ENCODE data around the gene RNF217. TPM values are rescaled to one million over a fixed set of nuclear protein-coding genes. Genes with fewer than 3 reads are reported as not detected.

Gene RNF217
- polyA plus RNA-seq, 1 donor (not counting 4 experiments of a cell fraction or from before 2014, with no cell fraction given), result 44.0 TPM

GRCh38 chr6:124962639-124963415 is 590 bp downstream of the RNF217 start:
- dilution Hi-C loops (cut with MboI; ENCODE audit: extremely low pct_ligation_motif_present, low sequenced_read_pairs), result no loop called here
- H3K9me1 ChIP-seq (ENCODE audit: control insufficient read depth, extremely low read depth, insufficient read depth, low read length), result no peaks in the 10 kb centered on the region
- H2AFZ ChIP-seq (ENCODE audit: control insufficient read depth, low read length), result peak overlapping the region; percentile 44
- peak overlapping the region; percentile 95 for H3K27ac ChIP-seq (ENCODE audit: control insufficient read depth, insufficient read depth, low read length)
- H3K4me3 ChIP-seq (ENCODE audit: control insufficient read depth in 2 of 3, extremely low read depth in 1 of 3, insufficient read depth in 2 of 3, low read depth in 1 of 3, low read length in 3 of 3), result peak overlapping the region; percentile 76 to 97 (median 87)
- peaks cover 4% of the 10 kb centered on the region for H4K20me1 ChIP-seq (ENCODE audit: control insufficient read depth, extremely low read depth, insufficient read depth, low read length)
- FAIRE-seq (no peak), DNase-seq (ENCODE audit: low read depth, low spot score) (no peak)
- TF ChIP-seq EZH2 (IDR thresholded peaks at IDR 0.05; ENCODE audit: low read length), result no peak
- TF ChIP-seq CTCF (optimal IDR thresholded peaks at IDR 0.05 in 1 of 3, IDR thresholded peaks at IDR 0.05 in 1 of 3, conservative IDR thresholded peaks at IDR 0.05 in 1 of 3; ENCODE audit: extremely low read depth in 1 of 3, insufficient read depth in 2 of 3, low read length in 3 of 3), result peak in 1 of 3 experiments; percentile 36
- peak overlapping the region; percentile 83 for H3K4me2 ChIP-seq (ENCODE audit: control insufficient read depth, extremely low read depth, insufficient read depth, low read depth, low read length)
- H3K4me1 ChIP-seq (ENCODE audit: control insufficient read depth, extremely low read depth, insufficient read depth, low read length), result peaks cover 32% of the 10 kb centered on the region
- H3K9ac ChIP-seq (ENCODE audit: control insufficient read depth, extremely low read depth, insufficient read depth, low read length), result peak overlapping the region; percentile 95
- H3K36me3 ChIP-seq (ENCODE audit: control insufficient read depth in 2 of 2, extremely low read depth in 1 of 2, insufficient read depth in 2 of 2, low read length in 2 of 2), result peaks cover 0 to 9% of the 10 kb centered on the region in 2 experiments
- H3K9me3 ChIP-seq (ENCODE audit: control insufficient read depth, low read depth, low read length), result no peaks in the 10 kb centered on the region
- H3K27me3 ChIP-seq (ENCODE audit: control insufficient read depth, extremely low read depth, insufficient read depth, low read length), result no peaks in the 10 kb centered on the region
- peaks cover 51% of the 10 kb centered on the region for H3K79me2 ChIP-seq (ENCODE audit: control insufficient read depth, insufficient read depth, low read length)

- Histone ChIP-seq H3K9me1 (ENCODE audit: control insufficient read depth, extremely low read depth, insufficient read depth, low read length) (no peaks in the 10 kb centered on the region), H3K9me3 (ENCODE audit: control insufficient read depth, low read depth, low read length) (no peaks in the 10 kb centered on the region), H4K20me1 (ENCODE audit: control insufficient read depth, extremely low read depth, insufficient read depth, low read length) (peaks cover 4% of the 10 kb centered on the region), H3K27ac (ENCODE audit: control insufficient read depth, insufficient read depth, low read length) (peak overlapping the region; percentile 95), H3K4me2 (ENCODE audit: control insufficient read depth, extremely low read depth, insufficient read depth, low read depth, low read length) (peak overlapping the region; percentile 83), H3K9ac (ENCODE audit: control insufficient read depth, extremely low read depth, insufficient read depth, low read length) (peak overlapping the region; percentile 95), H3K4me3 (ENCODE audit: control insufficient read depth in 2 of 3, extremely low read depth in 1 of 3, insufficient read depth in 2 of 3, low read depth in 1 of 3, low read length in 3 of 3) (peak overlapping the region; percentile 76 to 97 (median 87)), H2AFZ (ENCODE audit: control insufficient read depth, low read length) (peak overlapping the region; percentile 44), H3K27me3 (ENCODE audit: control insufficient read depth, extremely low read depth, insufficient read depth, low read length) (no peaks in the 10 kb centered on the region), H3K79me2 (ENCODE audit: control insufficient read depth, insufficient read depth, low read length) (peaks cover 57% of the 10 kb centered on the region), H3K36me3 (ENCODE audit: control insufficient read depth in 2 of 2, extremely low read depth in 1 of 2, insufficient read depth in 2 of 2, low read length in 2 of 2) (peaks cover 2 to 9% of the 10 kb centered on the region in 2 experiments), H3K4me1 (ENCODE audit: control insufficient read depth, extremely low read depth, insufficient read depth, low read length) (peaks cover 33% of the 10 kb centered on the region)
- dilution Hi-C loops (cut with MboI; ENCODE audit: extremely low pct_ligation_motif_present, low sequenced_read_pairs), result no loop called here
- TF ChIP-seq CTCF (optimal IDR thresholded peaks at IDR 0.05 in 1 of 3, IDR thresholded peaks at IDR 0.05 in 1 of 3, conservative IDR thresholded peaks at IDR 0.05 in 1 of 3; ENCODE audit: extremely low read depth in 1 of 3, insufficient read depth in 2 of 3, low read length in 3 of 3) (no peak), EZH2 (IDR thresholded peaks at IDR 0.05; ENCODE audit: low read length) (no peak)
- FAIRE-seq (peak; percentile 72), DNase-seq (ENCODE audit: low read depth, low spot score) (no peak)
Measured at GRCh38 chr6:124963416-124963785, 1.2 kb downstream of the RNF217 start.
